ENCODE data around the gene CHCHD5. TPM values are rescaled to one million over a fixed set of nuclear protein-coding genes. Genes with fewer than 3 reads are reported as not detected.

CHCHD5 gene
- total RNA-seq, 1 donor from 2014 or later: 38.4 TPM

- no peak overlapping the region for H3K4me3 Mint-ChIP-seq (ENCODE audit: low read depth)
- peaks cover 18% of the 10 kb centered on the region for H3K27me3 Mint-ChIP-seq
- TF ChIP-seq, protein P1, sequence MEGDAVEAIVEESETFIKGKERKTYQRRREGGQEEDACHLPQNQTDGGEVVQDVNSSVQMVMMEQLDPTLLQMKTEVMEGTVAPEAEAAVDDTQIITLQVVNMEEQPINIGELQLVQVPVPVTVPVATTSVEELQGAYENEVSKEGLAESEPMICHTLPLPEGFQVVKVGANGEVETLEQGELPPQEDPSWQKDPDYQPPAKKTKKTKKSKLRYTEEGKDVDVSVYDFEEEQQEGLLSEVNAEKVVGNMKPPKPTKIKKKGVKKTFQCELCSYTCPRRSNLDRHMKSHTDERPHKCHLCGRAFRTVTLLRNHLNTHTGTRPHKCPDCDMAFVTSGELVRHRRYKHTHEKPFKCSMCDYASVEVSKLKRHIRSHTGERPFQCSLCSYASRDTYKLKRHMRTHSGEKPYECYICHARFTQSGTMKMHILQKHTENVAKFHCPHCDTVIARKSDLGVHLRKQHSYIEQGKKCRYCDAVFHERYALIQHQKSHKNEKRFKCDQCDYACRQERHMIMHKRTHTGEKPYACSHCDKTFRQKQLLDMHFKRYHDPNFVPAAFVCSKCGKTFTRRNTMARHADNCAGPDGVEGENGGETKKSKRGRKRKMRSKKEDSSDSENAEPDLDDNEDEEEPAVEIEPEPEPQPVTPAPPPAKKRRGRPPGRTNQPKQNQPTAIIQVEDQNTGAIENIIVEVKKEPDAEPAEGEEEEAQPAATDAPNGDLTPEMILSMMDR (IDR thresholded peaks at IDR 0.05; ENCODE audit: unreplicated experiment): no peak
- no peaks in the 10 kb centered on the region for H3K36me3 Mint-ChIP-seq (ENCODE audit: insufficient read depth)
- DNase-seq (ENCODE audit: low spot score, unreplicated experiment): no peak
- H3K4me1 Mint-ChIP-seq (ENCODE audit: low read depth): peaks cover 10% of the 10 kb centered on the region
- no peaks in the 10 kb centered on the region for H3K9me3 Mint-ChIP-seq (ENCODE audit: low read depth)
- no peak overlapping the region for H3K27ac Mint-ChIP-seq
These were observed 34.0 kb downstream of the CHCHD5 start for GRCh38 chr2:112618383-112618782.

- H3K4me3 Mint-ChIP-seq (ENCODE audit: low read depth): no peak overlapping the region
- DNase-seq (ENCODE audit: low spot score, unreplicated experiment): no peak
- TF ChIP-seq, protein P1 (IDR thresholded peaks at IDR 0.05; ENCODE audit: unreplicated experiment): no peak
- no peaks in the 10 kb centered on the region for H3K36me3 Mint-ChIP-seq (ENCODE audit: insufficient read depth)
- peaks cover 18% of the 10 kb centered on the region for H3K27me3 Mint-ChIP-seq
- peaks cover 2% of the 10 kb centered on the region for H3K4me1 Mint-ChIP-seq (ENCODE audit: low read depth)
- no peaks in the 10 kb centered on the region for H3K9me3 Mint-ChIP-seq (ENCODE audit: low read depth)
- H3K27ac Mint-ChIP-seq: no peak overlapping the region
These were observed 37.5 kb downstream of the CHCHD5 start for GRCh38 chr2:112621790-112622527.

GRCh38 chr2:112622528-112622849, 38.1 kb downstream of the CHCHD5 start:
- no peak overlapping the region for H3K27ac Mint-ChIP-seq
- H3K36me3 Mint-ChIP-seq (ENCODE audit: insufficient read depth): no peaks in the 10 kb centered on the region
- no peaks in the 10 kb centered on the region for H3K9me3 Mint-ChIP-seq (ENCODE audit: low read depth)
- TF ChIP-seq, protein P1 (IDR thresholded peaks at IDR 0.05; ENCODE audit: unreplicated experiment): no peak
- no peak for DNase-seq (ENCODE audit: low spot score, unreplicated experiment)
- H3K27me3 Mint-ChIP-seq: peaks cover 18% of the 10 kb centered on the region
- no peak overlapping the region for H3K4me3 Mint-ChIP-seq (ENCODE audit: low read depth)
- H3K4me1 Mint-ChIP-seq (ENCODE audit: low read depth): peaks cover 2% of the 10 kb centered on the region

GRCh38 chr2:112623913-112624777, 39.7 kb downstream of the CHCHD5 start:
- DNase-seq (ENCODE audit: low spot score, unreplicated experiment): no peak
- Mint-ChIP-seq H3K27me3 (peaks cover 18% of the 10 kb centered on the region), H3K4me3 (ENCODE audit: low read depth) (no peak overlapping the region), H3K9me3 (ENCODE audit: low read depth) (no peaks in the 10 kb centered on the region), H3K4me1 (ENCODE audit: low read depth) (peaks cover 2% of the 10 kb centered on the region), H3K36me3 (ENCODE audit: insufficient read depth) (no peaks in the 10 kb centered on the region), H3K27ac (no peak overlapping the region)
- TF ChIP-seq, protein P1 (IDR thresholded peaks at IDR 0.05; ENCODE audit: unreplicated experiment): no peak

DNA sequence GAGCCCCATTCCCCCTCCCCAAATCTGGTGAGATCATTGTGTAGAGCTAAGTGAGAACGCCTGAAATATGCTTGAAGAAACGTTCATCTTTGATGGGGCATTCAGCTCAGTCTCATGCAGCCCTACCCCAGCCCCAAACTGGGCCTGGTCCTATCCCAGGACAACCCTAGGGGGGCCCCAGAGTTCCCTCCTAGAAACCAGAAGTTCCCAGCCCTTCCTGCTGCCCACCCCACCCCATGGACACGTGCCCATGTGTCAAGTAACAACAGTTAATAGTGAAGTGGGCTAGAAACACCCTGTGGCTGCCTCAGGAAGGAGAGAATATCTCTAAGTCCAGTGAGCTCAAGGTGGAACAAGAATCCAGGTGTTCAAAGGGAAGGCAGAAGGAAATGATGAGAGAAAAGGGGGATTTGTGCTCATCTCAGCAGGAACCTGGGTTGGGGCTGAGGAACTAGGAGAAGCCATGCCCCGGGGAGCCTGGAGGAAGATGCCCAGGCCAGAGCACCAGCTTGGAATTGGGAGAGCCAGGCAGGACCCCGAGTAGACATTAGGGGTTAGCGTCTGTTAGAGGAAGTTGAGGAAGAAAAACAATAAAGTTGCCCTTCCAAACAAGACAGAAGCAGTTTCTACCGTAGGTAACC, 41.2 kb downstream of the CHCHD5 start:
- no peak overlapping the region for H3K27ac Mint-ChIP-seq
- no peak for DNase-seq (ENCODE audit: low spot score, unreplicated experiment)
- no peak overlapping the region for H3K4me3 Mint-ChIP-seq (ENCODE audit: low read depth)
- peaks cover 22% of the 10 kb centered on the region for H3K27me3 Mint-ChIP-seq
- no peaks in the 10 kb centered on the region for H3K36me3 Mint-ChIP-seq (ENCODE audit: insufficient read depth)
- TF ChIP-seq, protein P1 (IDR thresholded peaks at IDR 0.05; ENCODE audit: unreplicated experiment): no peak
- H3K4me1 Mint-ChIP-seq (ENCODE audit: low read depth): peaks cover 2% of the 10 kb centered on the region
- H3K9me3 Mint-ChIP-seq (ENCODE audit: low read depth): no peaks in the 10 kb centered on the region

All from progenitor cell of endocrine pancreas (in vitro differentiated cells).